Colon (tissue), 2 donors: ENCODE data around the gene TTYH2.

Source experiments
- FAIRE-seq: peaks from 2 replicates; lab custom pipeline; 2012; peaks lifted over from hg19 to GRCh38; lab: Jason Lieb, UNC
- donor health status: control.
- donor health status: control.

The TTYH2 gene

GRCh38 chr17:74295625-74296547 lies 82.5 kb downstream of the TTYH2 start:
- no peak for FAIRE-seq

- no peak for FAIRE-seq
Observed at GRCh38 chr17:74296548-74296936, 83.2 kb downstream of the TTYH2 start.

- FAIRE-seq = no peak
Observed at GRCh38 chr17:74297941-74298340, 84.6 kb downstream of the TTYH2 start.

- FAIRE-seq = no peak
Observed at GRCh38 chr17:74298778-74299177, 85.4 kb downstream of the TTYH2 start.

GRCh38 chr17:74299226-74300009 lies 86.0 kb downstream of the TTYH2 start:
- FAIRE-seq = no peak

- no peak for FAIRE-seq
Observed at GRCh38 chr17:74303305-74303704, 89.9 kb downstream of the TTYH2 start.

- no peak for FAIRE-seq
Observed at GRCh38 chr17:74304184-74304583, 90.8 kb downstream of the TTYH2 start.

GRCh38 chr17:74305865-74306654 lies 92.7 kb downstream of the TTYH2 start:
- FAIRE-seq = no peak

GRCh38 chr17:74307984-74308773 lies 94.8 kb downstream of the TTYH2 start:
- no peak for FAIRE-seq

GRCh38 chr17:74309902-74310301 lies 96.5 kb downstream of the TTYH2 start:
- FAIRE-seq = no peak
